Liver (tissue), 9 donors: ENCODE measurements around the gene VSNL1. TPM values are rescaled to one million over a fixed set of nuclear protein-coding genes. Genes with fewer than 3 reads are reported as not detected.

Experiments
- DNase-seq: peaks from one replicate; pipeline ENCODE4 v3.0.0-alpha.2; 2017; ENCODE audit warnings: low spot score
- H3K27ac ChIP-seq, 2 donors: one replicate each; pipeline ENCODE4 v1.7.0; 2013; ENCODE audit warnings: inconsistent platforms in 2 of 2, low read length in 2 of 2, control low read depth in 1 of 2, low read depth in 1 of 2, mild to moderate bottlenecking in 1 of 2
- H3K27me3 ChIP-seq, 4 donors: one replicate each; pipeline versions ENCODE4 v1.6.1 to v1.7.0; 2013; ENCODE audit warnings: low read length in 3 of 4, inconsistent platforms in 1 of 4, mild to moderate bottlenecking in 1 of 4, moderate library complexity in 1 of 4; ENCODE audit not compliant: control insufficient read depth in 4 of 4, insufficient read depth in 4 of 4
- H3K36me3 ChIP-seq, 4 donors: one replicate each; pipeline versions ENCODE4 v1.6.1 to v1.7.0; 2013; ENCODE audit warnings: low read length in 3 of 4, mild to moderate bottlenecking in 3 of 4, low read depth in 1 of 4, moderate library complexity in 1 of 4; ENCODE audit not compliant: control insufficient read depth in 4 of 4, insufficient read depth in 3 of 4
- H3K4me1 ChIP-seq, 4 donors: one replicate each; pipeline versions ENCODE4 v1.6.1 to v1.7.0; 2013; ENCODE audit warnings: low read length in 3 of 4, mild to moderate bottlenecking in 3 of 4, moderate library complexity in 1 of 4; ENCODE audit not compliant: control insufficient read depth in 4 of 4, insufficient read depth in 4 of 4
- H3K4me3 ChIP-seq, 3 donors: one replicate each; pipeline versions ENCODE4 v1.6.1 to v1.7.0; 2013; ENCODE audit warnings: low read length in 3 of 3, control low read depth in 1 of 3, low read depth in 1 of 3, mild to moderate bottlenecking in 1 of 3
- H3K9ac ChIP-seq, 2 donors: one replicate each; pipeline ENCODE4 v1.7.0; 2013; ENCODE audit warnings: low read length in 2 of 2, mild to moderate bottlenecking in 2 of 2, moderate library complexity in 2 of 2, control low read depth in 1 of 2, low read depth in 1 of 2
- H3K9me3 ChIP-seq, 4 donors: one replicate each; pipeline versions ENCODE4 v1.6.1 to v1.7.0; 2013; ENCODE audit warnings: low read length in 3 of 4; ENCODE audit not compliant: control insufficient read depth in 4 of 4
- ATF3 ChIP-seq: IDR thresholded peaks from 2 replicates; pipeline ENCODE4 v1.6.1; 2016; ENCODE audit warnings: antibody characterized with exemption
- CTCF ChIP-seq: fragments of 150-350 bp; IDR thresholded peaks from 2 replicates; pipeline ENCODE4 v1.5.1; 2017; ENCODE audit warnings: improper control_type of control experiment, low read depth, low read length; ENCODE audit not compliant: missing input control
- EGR1 ChIP-seq, 2 donors: IDR thresholded peaks; 2 replicates each; pipeline ENCODE4 v1.6.1; 2016 to 2018; ENCODE audit warnings: antibody characterized with exemption in 2 of 2, low read depth in 2 of 2
- FOXA1 ChIP-seq: IDR thresholded peaks from 2 replicates; pipeline ENCODE4 v1.6.1; 2016; ENCODE audit warnings: antibody characterized with exemption
- FOXA2 ChIP-seq: IDR thresholded peaks from 2 replicates; pipeline ENCODE4 v1.6.1; 2016; ENCODE audit warnings: antibody characterized with exemption
- GABPA ChIP-seq, 2 donors: IDR thresholded peaks in 1 of 2; conservative IDR thresholded peaks in 1 of 2; 2 replicates each; pipeline ENCODE4 v1.6.1; 2016; ENCODE audit warnings: antibody characterized with exemption in 2 of 2, mild to moderate bottlenecking in 1 of 2, moderate library complexity in 1 of 2
- HNF4A ChIP-seq, 2 donors: conservative IDR thresholded peaks; 2 replicates each; pipeline ENCODE4 v1.6.1; 2016; ENCODE audit warnings: antibody characterized with exemption in 2 of 2, mild to moderate bottlenecking in 2 of 2
- HNF4G ChIP-seq: IDR thresholded peaks from 2 replicates; pipeline ENCODE4 v1.6.1; 2016; ENCODE audit warnings: antibody characterized with exemption
- JUND ChIP-seq, 2 donors: IDR thresholded peaks; 2 replicates each; pipeline ENCODE4 v1.6.1; 2016; ENCODE audit warnings: antibody characterized with exemption in 2 of 2
- NR2F2 ChIP-seq: IDR thresholded peaks from 2 replicates; pipeline ENCODE4 v1.6.1; 2016; ENCODE audit warnings: antibody characterized with exemption
- RAD21 ChIP-seq, 2 donors: IDR thresholded peaks; 2 replicates each; pipeline ENCODE4 v1.6.1; 2016; ENCODE audit warnings: antibody characterized with exemption in 2 of 2, mild to moderate bottlenecking in 2 of 2
- RXRA ChIP-seq, 2 donors: IDR thresholded peaks; 2 replicates each; pipeline ENCODE4 v1.6.1; 2017 to 2018; ENCODE audit warnings: antibody characterized with exemption in 2 of 2, mild to moderate bottlenecking in 1 of 2
- SP1 ChIP-seq: IDR thresholded peaks from 2 replicates; pipeline ENCODE4 v1.6.1; 2018; ENCODE audit warnings: antibody characterized with exemption, mild to moderate bottlenecking
- TAF1 ChIP-seq: conservative IDR thresholded peaks from 2 replicates; pipeline ENCODE4 v1.6.1; 2016; ENCODE audit warnings: antibody characterized with exemption, mild to moderate bottlenecking
- YY1 ChIP-seq: IDR thresholded peaks from 2 replicates; pipeline ENCODE4 v1.6.1; 2016; ENCODE audit warnings: antibody characterized with exemption, mild to moderate bottlenecking
- WGBS: extraction: QIAGEN DNeasy Blood & Tissue Kit; methylation state at CpG from one replicate; pipeline ENCODE4 v1.1.7; 2013; 5-methylcytosine and 5-hydroxymethylcytosine counted together
- polyA plus RNA-seq, 2 donors: library from polyadenylated mRNA; stranded (reverse) in 1 of 2; unstranded in 1 of 2; fragments of 200-250 nt in 1 of 2; fragments of >200 nt in 1 of 2; fragmentation: Nextera tagmentation in 1 of 2; extraction: Ambion mirVana in 1 of 2; gene quantifications; one replicate each; pipeline versions ENCODE4 v1.2.1 to v1.2.3, GENCODE V29; 2013 to 2015
- total RNA-seq, 2 donors: library from RNA; depleted of rRNA; stranded (reverse); fragments of >200 nt; gene quantifications; one replicate each; pipeline ENCODE4 v1.2.3, GENCODE V29; 2014
- TF ChIP-seq, protein P1 (sequence below): IDR thresholded peaks from 2 replicates; pipeline ENCODE4 v1.6.1; 2016; ENCODE audit warnings: antibody characterized with exemption, mild to moderate bottlenecking
- TF ChIP-seq, protein P2 (sequence below): IDR thresholded peaks from 2 replicates; pipeline ENCODE4 v1.6.1; 2016; ENCODE audit warnings: antibody characterized with exemption
- TF ChIP-seq, protein P3 (sequence below): IDR thresholded peaks from 2 replicates; pipeline ENCODE4 v1.6.1; 2016; ENCODE audit warnings: antibody characterized with exemption
- donor health status: healthy.
- donor health status: healthy.
- donor health status: healthy.
- donor health status: healthy.
- donor health status: healthy.

Gene VSNL1
- total and polyA plus RNA-seq, 4 donors, result 2.2 to 32.9 (median 6.3) TPM

- Histone ChIP-seq H3K27me3 (no peaks in the 10 kb centered on the region), H3K4me3 (no peak overlapping the region), H3K27ac (no peak overlapping the region), H3K9ac (no peak overlapping the region), H3K4me1 (no peaks in the 10 kb centered on the region), H3K9me3 (no peaks in the 10 kb centered on the region), H3K36me3 (peaks cover 0 to 21% (median 14%) of the 10 kb centered on the region in 4 donors)
- TF ChIP-seq, protein P1, sequence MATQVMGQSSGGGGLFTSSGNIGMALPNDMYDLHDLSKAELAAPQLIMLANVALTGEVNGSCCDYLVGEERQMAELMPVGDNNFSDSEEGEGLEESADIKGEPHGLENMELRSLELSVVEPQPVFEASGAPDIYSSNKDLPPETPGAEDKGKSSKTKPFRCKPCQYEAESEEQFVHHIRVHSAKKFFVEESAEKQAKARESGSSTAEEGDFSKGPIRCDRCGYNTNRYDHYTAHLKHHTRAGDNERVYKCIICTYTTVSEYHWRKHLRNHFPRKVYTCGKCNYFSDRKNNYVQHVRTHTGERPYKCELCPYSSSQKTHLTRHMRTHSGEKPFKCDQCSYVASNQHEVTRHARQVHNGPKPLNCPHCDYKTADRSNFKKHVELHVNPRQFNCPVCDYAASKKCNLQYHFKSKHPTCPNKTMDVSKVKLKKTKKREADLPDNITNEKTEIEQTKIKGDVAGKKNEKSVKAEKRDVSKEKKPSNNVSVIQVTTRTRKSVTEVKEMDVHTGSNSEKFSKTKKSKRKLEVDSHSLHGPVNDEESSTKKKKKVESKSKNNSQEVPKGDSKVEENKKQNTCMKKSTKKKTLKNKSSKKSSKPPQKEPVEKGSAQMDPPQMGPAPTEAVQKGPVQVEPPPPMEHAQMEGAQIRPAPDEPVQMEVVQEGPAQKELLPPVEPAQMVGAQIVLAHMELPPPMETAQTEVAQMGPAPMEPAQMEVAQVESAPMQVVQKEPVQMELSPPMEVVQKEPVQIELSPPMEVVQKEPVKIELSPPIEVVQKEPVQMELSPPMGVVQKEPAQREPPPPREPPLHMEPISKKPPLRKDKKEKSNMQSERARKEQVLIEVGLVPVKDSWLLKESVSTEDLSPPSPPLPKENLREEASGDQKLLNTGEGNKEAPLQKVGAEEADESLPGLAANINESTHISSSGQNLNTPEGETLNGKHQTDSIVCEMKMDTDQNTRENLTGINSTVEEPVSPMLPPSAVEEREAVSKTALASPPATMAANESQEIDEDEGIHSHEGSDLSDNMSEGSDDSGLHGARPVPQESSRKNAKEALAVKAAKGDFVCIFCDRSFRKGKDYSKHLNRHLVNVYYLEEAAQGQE, result no peak
- TF ChIP-seq FOXA1, result no peak
- DNase-seq, result no peak
Observed at GRCh38 chr2:17674817-17675216, 134.3 kb downstream of the VSNL1 start.

DNA sequence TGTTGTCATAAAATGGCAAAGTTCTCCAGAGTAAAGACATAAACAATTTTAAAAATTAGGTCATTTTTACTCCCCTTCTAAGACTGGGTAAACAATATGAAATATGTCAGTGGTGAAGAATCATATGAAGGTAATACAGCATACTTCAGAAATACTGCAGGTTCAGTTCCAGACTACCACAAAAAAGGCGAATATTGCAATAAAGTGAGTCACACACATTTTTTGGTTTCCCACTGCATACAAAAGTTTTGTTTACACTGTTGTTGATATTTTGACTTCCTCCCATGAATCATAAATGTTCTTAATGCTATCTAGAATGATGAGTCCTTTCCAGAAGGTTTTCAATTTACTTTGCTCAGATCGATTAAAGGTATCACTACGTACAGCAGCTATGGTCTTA is 139.6 kb downstream of the VSNL1 start:
- no peak for TF ChIP-seq TAF1
- TF ChIP-seq, protein P2, sequence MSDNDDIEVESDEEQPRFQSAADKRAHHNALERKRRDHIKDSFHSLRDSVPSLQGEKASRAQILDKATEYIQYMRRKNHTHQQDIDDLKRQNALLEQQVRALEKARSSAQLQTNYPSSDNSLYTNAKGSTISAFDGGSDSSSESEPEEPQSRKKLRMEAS, result no peak
- no peak for TF ChIP-seq YY1
- TF ChIP-seq, protein P1, result no peak
- TF ChIP-seq FOXA1, result no peak
- TF ChIP-seq, protein P3, sequence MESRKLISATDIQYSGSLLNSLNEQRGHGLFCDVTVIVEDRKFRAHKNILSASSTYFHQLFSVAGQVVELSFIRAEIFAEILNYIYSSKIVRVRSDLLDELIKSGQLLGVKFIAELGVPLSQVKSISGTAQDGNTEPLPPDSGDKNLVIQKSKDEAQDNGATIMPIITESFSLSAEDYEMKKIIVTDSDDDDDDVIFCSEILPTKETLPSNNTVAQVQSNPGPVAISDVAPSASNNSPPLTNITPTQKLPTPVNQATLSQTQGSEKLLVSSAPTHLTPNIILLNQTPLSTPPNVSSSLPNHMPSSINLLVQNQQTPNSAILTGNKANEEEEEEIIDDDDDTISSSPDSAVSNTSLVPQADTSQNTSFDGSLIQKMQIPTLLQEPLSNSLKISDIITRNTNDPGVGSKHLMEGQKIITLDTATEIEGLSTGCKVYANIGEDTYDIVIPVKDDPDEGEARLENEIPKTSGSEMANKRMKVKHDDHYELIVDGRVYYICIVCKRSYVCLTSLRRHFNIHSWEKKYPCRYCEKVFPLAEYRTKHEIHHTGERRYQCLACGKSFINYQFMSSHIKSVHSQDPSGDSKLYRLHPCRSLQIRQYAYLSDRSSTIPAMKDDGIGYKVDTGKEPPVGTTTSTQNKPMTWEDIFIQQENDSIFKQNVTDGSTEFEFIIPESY, result no peak
- TF ChIP-seq NR2F2, result no peak
- TF ChIP-seq EGR1 (IDR thresholded peaks at IDR 0.05; ENCODE audit: low read depth in 2 of 2), result no peak
- TF ChIP-seq HNF4A (conservative IDR thresholded peaks at IDR 0.05), result no peak
- TF ChIP-seq JUND (IDR thresholded peaks at IDR 0.05), result no peak
- no peak for TF ChIP-seq SP1
- TF ChIP-seq ATF3, result no peak
- no peak for TF ChIP-seq FOXA2
- TF ChIP-seq RAD21 (IDR thresholded peaks at IDR 0.05), result no peak
- no peak for TF ChIP-seq HNF4G
- TF ChIP-seq CTCF, result no peak
- no peak for TF ChIP-seq GABPA (IDR thresholded peaks at IDR 0.05 in 1 of 2, conservative IDR thresholded peaks at IDR 0.05 in 1 of 2)
- TF ChIP-seq RXRA (IDR thresholded peaks at IDR 0.05), result no peak
- no peaks in the 10 kb centered on the region for H3K4me1 ChIP-seq
- no peak overlapping the region for H3K4me3 ChIP-seq
- H3K27me3 ChIP-seq, result no peaks in the 10 kb centered on the region
- H3K36me3 ChIP-seq, result peaks cover 0 to 26% (median 16%) of the 10 kb centered on the region in 4 donors
- no peaks in the 10 kb centered on the region for H3K9me3 ChIP-seq
- no peak for DNase-seq
- H3K27ac ChIP-seq, result no peak overlapping the region
- H3K9ac ChIP-seq, result no peak overlapping the region
- 96% methylated on average over 3 of the region's 3 CpGs for WGBS
